ENCODE results near the gene SAP30. TPM values are rescaled to one million over a fixed set of nuclear protein-coding genes. Genes with fewer than 3 reads are reported as not detected.

SAP30 gene
- total and polyA plus RNA-seq, 2 experiments from 2014 or later, result 9.3 to 16.5 TPM

GRCh38 chr4:173346074-173346473, 24.7 kb upstream of the SAP30 start (continued):
- TF ChIP-seq CTCF (conservative IDR thresholded peaks at IDR 0.05; ENCODE audit: low read depth in 2 of 2) (no peak), POLR2AphosphoS5 (IDR thresholded peaks at IDR 0.05; ENCODE audit: low read depth) (no peak), EZH2 (IDR thresholded peaks at IDR 0.05; ENCODE audit: low read depth, unreplicated experiment) (no peak), REST (IDR thresholded peaks at IDR 0.05; ENCODE audit: unreplicated experiment) (no peak), NANOG (IDR thresholded peaks at IDR 0.05; ENCODE audit: borderline replicate concordance) (no peak), ZNF331 (CRISPR knock-in tag; IDR thresholded peaks at IDR 0.05; ENCODE audit: low read depth) (no peak), ZNF114 (CRISPR knock-in tag; IDR thresholded peaks at IDR 0.05) (no peak), EZH2phosphoT487 (IDR thresholded peaks at IDR 0.05; ENCODE audit: unreplicated experiment) (no peak), JUNB (IDR thresholded peaks at IDR 0.05; ENCODE audit: unreplicated experiment) (no peak)

- Histone ChIP-seq H3K4me2 (no peak overlapping the region), H3F3A (replicated peaks; ENCODE audit: low read depth) (no peaks in the 10 kb centered on the region), H3K27me3 (ENCODE audit: insufficient read depth) (no peaks in the 10 kb centered on the region), H3K27ac (ENCODE audit: low read depth) (no peak overlapping the region), H3K79me2 (replicated peaks; ENCODE audit: insufficient read depth) (no peaks in the 10 kb centered on the region), H3K4me3 (no peak overlapping the region), H2AFZ (no peak overlapping the region), H3K9me2 (ENCODE audit: insufficient read depth) (no peaks in the 10 kb centered on the region), H3K36me3 (ENCODE audit: insufficient read depth) (no peaks in the 10 kb centered on the region), H3K4me1 (ENCODE audit: insufficient read depth) (peaks cover 28% of the 10 kb centered on the region), H4K20me1 (replicated peaks; ENCODE audit: insufficient read depth) (no peaks in the 10 kb centered on the region; the same call in 1 of the 2 replicates)
- H3K4me1 Mint-ChIP-seq, result peaks cover 32% of the 10 kb centered on the region
- ATAC-seq (no peak), DNase-seq (ENCODE audit: low spot score) (no peak)
- H3K4me3 Mint-ChIP-seq, result no peak overlapping the region
- H3K27ac Mint-ChIP-seq, result no peak overlapping the region
- no peaks in the 10 kb centered on the region for H3K36me3 Mint-ChIP-seq (ENCODE audit: low read depth)
- H3K27me3 Mint-ChIP-seq (ENCODE audit: insufficient read depth, low read depth, poor library complexity), result no peaks in the 10 kb centered on the region
- H3K9me3 Mint-ChIP-seq, result no peaks in the 10 kb centered on the region
- TF ChIP-seq REST (IDR thresholded peaks at IDR 0.05; ENCODE audit: unreplicated experiment) (no peak), EZH2 (IDR thresholded peaks at IDR 0.05; ENCODE audit: low read depth, unreplicated experiment) (no peak), ZNF462 (CRISPR knock-in tag; IDR thresholded peaks at IDR 0.05) (no peak)
These were observed 23.3 kb upstream of the SAP30 start for GRCh38 chr4:173347467-173347866.

All from GM23338 (cell line).